ENCODE results near the gene LBH. TPM values are rescaled to one million over a fixed set of nuclear protein-coding genes. Genes with fewer than 3 reads are reported as not detected.

The LBH gene
- total RNA-seq, 1 experiment from 2014 or later: 1.1 TPM

- H3K27me3 Mint-ChIP-seq (ENCODE audit: insufficient read depth, unreplicated experiment): no peaks in the 10 kb centered on the region
- no peak overlapping the region for H3K27ac Mint-ChIP-seq (ENCODE audit: low read depth, unreplicated experiment)
- no peak for DNase-seq (ENCODE audit: unreplicated experiment)
- H3K4me3 Mint-ChIP-seq (ENCODE audit: unreplicated experiment): no peak overlapping the region
- CTCF ChIA-PET: interaction anchor here (0.9 kb wide), 1 partner anchor 40 kb away, joined by 3 read pairs; no protein-coding TSS in a partner anchor
- BruUV-seq (replicated peaks): no TSS peak
- peaks cover 17% of the 10 kb centered on the region for H3K4me1 Mint-ChIP-seq (ENCODE audit: insufficient read depth, unreplicated experiment)
- TF ChIP-seq CTCF (IDR thresholded peaks at IDR 0.05; ENCODE audit: unreplicated experiment): no peak
- intact Hi-C loops (cut with micrococcal nuclease): no loop called here
- H3K36me3 Mint-ChIP-seq (ENCODE audit: insufficient read depth, unreplicated experiment): peaks cover 6% of the 10 kb centered on the region
- POLR2A ChIA-PET: interaction anchor here (0.7 kb wide), 1 partner anchor 18 kb away, joined by 3 read pairs; no protein-coding TSS in a partner anchor
- no peaks in the 10 kb centered on the region for H3K9me3 Mint-ChIP-seq (ENCODE audit: unreplicated experiment)
Observed at GRCh38 chr2:30190637-30191036, 40.7 kb upstream of the LBH start.

- ChIA-PET POLR2A (no interaction called here), CTCF (no interaction called here)
- intact Hi-C loops (cut with micrococcal nuclease): no loop called here
- no peak for TF ChIP-seq CTCF (IDR thresholded peaks at IDR 0.05; ENCODE audit: unreplicated experiment)
- Mint-ChIP-seq H3K9me3 (ENCODE audit: unreplicated experiment) (no peaks in the 10 kb centered on the region), H3K27me3 (ENCODE audit: insufficient read depth, unreplicated experiment) (no peaks in the 10 kb centered on the region), H3K4me1 (ENCODE audit: insufficient read depth, unreplicated experiment) (peaks cover 12% of the 10 kb centered on the region), H3K27ac (ENCODE audit: low read depth, unreplicated experiment) (no peak overlapping the region), H3K4me3 (ENCODE audit: unreplicated experiment) (no peak overlapping the region), H3K36me3 (ENCODE audit: insufficient read depth, unreplicated experiment) (peaks cover 5% of the 10 kb centered on the region)
- no peak for DNase-seq (ENCODE audit: unreplicated experiment)
- no TSS peak for BruUV-seq (replicated peaks)
Observed at GRCh38 chr2:30191107-30191506, 40.2 kb upstream of the LBH start.

GRCh38 chr2:30191819-30192271, 39.5 kb upstream of the LBH start:
- BruUV-seq (replicated peaks): no TSS peak
- Mint-ChIP-seq H3K4me1 (ENCODE audit: insufficient read depth, unreplicated experiment) (peaks cover 9% of the 10 kb centered on the region), H3K9me3 (ENCODE audit: unreplicated experiment) (no peaks in the 10 kb centered on the region), H3K4me3 (ENCODE audit: unreplicated experiment) (no peak overlapping the region), H3K27me3 (ENCODE audit: insufficient read depth, unreplicated experiment) (no peaks in the 10 kb centered on the region), H3K27ac (ENCODE audit: low read depth, unreplicated experiment) (no peak overlapping the region), H3K36me3 (ENCODE audit: insufficient read depth, unreplicated experiment) (peaks cover 5% of the 10 kb centered on the region)
- CTCF ChIA-PET: interaction anchor here (0.7 to 1.4 kb wide), 3 partner anchors 15 to 471 kb away, joined by 3 to 11 read pairs (median 3); no protein-coding TSS in a partner anchor
- POLR2A ChIA-PET: no interaction called here
- no peak for DNase-seq (ENCODE audit: unreplicated experiment)
- intact Hi-C loops (cut with micrococcal nuclease): no loop called here
- TF ChIP-seq CTCF (IDR thresholded peaks at IDR 0.05; ENCODE audit: unreplicated experiment): no peak

- no peaks in the 10 kb centered on the region for H3K27me3 Mint-ChIP-seq (ENCODE audit: insufficient read depth, unreplicated experiment)
- ChIA-PET POLR2A (interaction anchor here (0.6 kb wide), 1 partner anchor 503 kb away, joined by 3 read pairs; no protein-coding TSS in a partner anchor), CTCF (interaction anchor here (0.6 to 1.4 kb wide), 4 partner anchors 14 to 471 kb away, joined by 3 to 11 read pairs (median 3); no protein-coding TSS in a partner anchor)
- no peak overlapping the region for H3K4me3 Mint-ChIP-seq (ENCODE audit: unreplicated experiment)
- H3K4me1 Mint-ChIP-seq (ENCODE audit: insufficient read depth, unreplicated experiment): peaks cover 9% of the 10 kb centered on the region
- no peak for DNase-seq (ENCODE audit: unreplicated experiment)
- intact Hi-C loops (cut with micrococcal nuclease): no loop called here
- H3K36me3 Mint-ChIP-seq (ENCODE audit: insufficient read depth, unreplicated experiment): peaks cover 5% of the 10 kb centered on the region
- no peaks in the 10 kb centered on the region for H3K9me3 Mint-ChIP-seq (ENCODE audit: unreplicated experiment)
- no peak for TF ChIP-seq CTCF (IDR thresholded peaks at IDR 0.05; ENCODE audit: unreplicated experiment)
- BruUV-seq (replicated peaks): no TSS peak
- H3K27ac Mint-ChIP-seq (ENCODE audit: low read depth, unreplicated experiment): no peak overlapping the region
Observed at GRCh38 chr2:30192314-30192713, 39.0 kb upstream of the LBH start.
